ENCODE results near the gene SFTA2.

DNA sequence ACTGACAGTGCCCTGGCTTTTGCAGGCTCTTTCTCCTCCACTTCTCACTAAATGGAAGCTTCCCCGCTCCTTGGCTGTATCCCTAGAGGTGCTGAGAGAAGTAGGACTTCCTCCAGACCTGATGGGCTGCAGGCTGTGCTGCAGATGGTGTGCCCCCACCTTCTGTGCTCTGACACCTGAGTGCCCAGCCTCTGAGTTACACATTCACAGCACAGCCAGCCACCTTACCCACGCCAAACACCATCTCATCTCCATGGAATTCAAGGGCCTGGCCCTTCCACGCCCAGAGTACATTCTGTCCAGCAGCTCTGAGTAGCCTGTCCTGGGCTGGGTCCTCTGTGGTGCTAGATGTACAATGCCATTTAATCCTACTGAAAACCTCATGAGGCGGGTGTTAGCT is 5.3 kb downstream of the SFTA2 start:
- TF ChIP-seq, protein P1, sequence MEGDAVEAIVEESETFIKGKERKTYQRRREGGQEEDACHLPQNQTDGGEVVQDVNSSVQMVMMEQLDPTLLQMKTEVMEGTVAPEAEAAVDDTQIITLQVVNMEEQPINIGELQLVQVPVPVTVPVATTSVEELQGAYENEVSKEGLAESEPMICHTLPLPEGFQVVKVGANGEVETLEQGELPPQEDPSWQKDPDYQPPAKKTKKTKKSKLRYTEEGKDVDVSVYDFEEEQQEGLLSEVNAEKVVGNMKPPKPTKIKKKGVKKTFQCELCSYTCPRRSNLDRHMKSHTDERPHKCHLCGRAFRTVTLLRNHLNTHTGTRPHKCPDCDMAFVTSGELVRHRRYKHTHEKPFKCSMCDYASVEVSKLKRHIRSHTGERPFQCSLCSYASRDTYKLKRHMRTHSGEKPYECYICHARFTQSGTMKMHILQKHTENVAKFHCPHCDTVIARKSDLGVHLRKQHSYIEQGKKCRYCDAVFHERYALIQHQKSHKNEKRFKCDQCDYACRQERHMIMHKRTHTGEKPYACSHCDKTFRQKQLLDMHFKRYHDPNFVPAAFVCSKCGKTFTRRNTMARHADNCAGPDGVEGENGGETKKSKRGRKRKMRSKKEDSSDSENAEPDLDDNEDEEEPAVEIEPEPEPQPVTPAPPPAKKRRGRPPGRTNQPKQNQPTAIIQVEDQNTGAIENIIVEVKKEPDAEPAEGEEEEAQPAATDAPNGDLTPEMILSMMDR (IDR thresholded peaks at IDR 0.05), result no peak
- TF ChIP-seq EZH2 (IDR thresholded peaks at IDR 0.05; ENCODE audit: borderline replicate concordance, insufficient read depth, low read depth, low read length, poor library complexity, severe bottlenecking), result no peak

Data from B cell (primary cell).